Astrocyte (in vitro differentiated cells and primary cell): ENCODE measurements around the gene PTPRD. TPM values are rescaled to one million over a fixed set of nuclear protein-coding genes. Genes with fewer than 3 reads are reported as not detected.
"Not testable (repeated sequence)": the region's sequence is repeated elsewhere in the genome, so short reads cannot be mapped to it uniquely, and the experiment has no call there.

Experiments
- DNase-seq: peaks from one replicate; pipeline ENCODE4 v3.0.0-alpha.2; 2010; ENCODE audit warnings: low read depth
- FAIRE-seq: peaks from 2 replicates; lab custom pipeline; 2011; peaks lifted over from hg19 to GRCh38; lab: Jason Lieb, UNC
- H2AFZ ChIP-seq: 2 replicates; pipeline ENCODE4 v1.6.0; 2012; ENCODE audit warnings: low read depth, low read length, inconsistent platforms
- H3K27ac ChIP-seq: 2 replicates; pipeline ENCODE4 v1.5.1; 2011; ENCODE audit warnings: low read depth, low read length, inconsistent platforms
- H3K27me3 ChIP-seq: 2 replicates; pipeline ENCODE4 v1.6.0; 2011; ENCODE audit warnings: low read length, inconsistent platforms; ENCODE audit not compliant: insufficient read depth
- H3K36me3 ChIP-seq: 2 replicates; pipeline ENCODE4 v1.5.1; 2011; ENCODE audit warnings: low read length, inconsistent platforms; ENCODE audit not compliant: insufficient read depth
- H3K4me1 ChIP-seq: 2 replicates; pipeline ENCODE4 v1.5.1; 2011; ENCODE audit warnings: low read length, inconsistent platforms; ENCODE audit not compliant: insufficient read depth
- H3K4me2 ChIP-seq: 2 replicates; pipeline ENCODE4 v1.6.0; 2012; ENCODE audit warnings: low read length, inconsistent platforms
- H3K4me3 ChIP-seq: 2 replicates; pipeline ENCODE4 v1.5.1; 2011; ENCODE audit warnings: low read depth, mild to moderate bottlenecking, low read length, inconsistent platforms; ENCODE audit not compliant: insufficient read depth
- H3K79me2 ChIP-seq: 2 replicates; pipeline ENCODE4 v1.6.0; 2012; ENCODE audit warnings: mild to moderate bottlenecking, low read length, inconsistent platforms; ENCODE audit not compliant: insufficient read depth
- H3K9ac ChIP-seq: 2 replicates; pipeline ENCODE4 v1.6.0; 2012; ENCODE audit warnings: mild to moderate bottlenecking, low read length, inconsistent platforms
- H3K9me3 ChIP-seq: 2 replicates; pipeline ENCODE4 v1.5.1; 2012; ENCODE audit warnings: low read depth, mild to moderate bottlenecking, low read length, inconsistent platforms; ENCODE audit not compliant: insufficient read depth
- H4K20me1 ChIP-seq: 2 replicates; pipeline ENCODE4 v1.6.0; 2012; ENCODE audit warnings: low read length, inconsistent platforms; ENCODE audit not compliant: insufficient read depth
- H3K27ac Mint-ChIP-seq: one replicate; pipeline ENCODE4 v1.8.0; 2021; ENCODE audit warnings: mild to moderate bottlenecking, mixed read lengths; ENCODE audit not compliant: unreplicated experiment
- H3K27me3 Mint-ChIP-seq: one replicate; pipeline ENCODE4 v1.8.0; 2021; ENCODE audit warnings: low read depth, mixed read lengths; ENCODE audit not compliant: unreplicated experiment
- H3K36me3 Mint-ChIP-seq: one replicate; pipeline ENCODE4 v1.8.0; 2021; ENCODE audit warnings: low read depth, mixed read lengths; ENCODE audit not compliant: unreplicated experiment
- H3K4me1 Mint-ChIP-seq: one replicate; pipeline ENCODE4 v1.8.0; 2021; ENCODE audit warnings: low read depth, mixed read lengths; ENCODE audit not compliant: unreplicated experiment
- H3K4me3 Mint-ChIP-seq: one replicate; pipeline ENCODE4 v1.8.0; 2021; ENCODE audit warnings: mild to moderate bottlenecking, moderate library complexity, mixed read lengths; ENCODE audit not compliant: unreplicated experiment
- H3K9me3 Mint-ChIP-seq: one replicate; pipeline ENCODE4 v1.8.0; 2021; ENCODE audit warnings: mild to moderate bottlenecking, mixed read lengths; ENCODE audit not compliant: unreplicated experiment
- EZH2 ChIP-seq: IDR thresholded peaks from 2 replicates; pipeline ENCODE4 v1.6.1; 2012; ENCODE audit warnings: mild to moderate bottlenecking, low read length, inconsistent platforms; ENCODE audit not compliant: insufficient read depth
- total RNA-seq: library from RNA; stranded (reverse); gene quantifications from 2 replicates; pipeline ENCODE4 v1.2.1, GENCODE V29; 2021
- TF ChIP-seq, protein P1 (sequence below): IDR thresholded peaks from 2 replicates; pipeline ENCODE4 v1.5.1; 2011; ENCODE audit warnings: low read depth, mild to moderate bottlenecking, inconsistent platforms, low read length, moderate library complexity; ENCODE audit not compliant: insufficient read depth

Gene PTPRD
- total RNA-seq, 1 donor from 2014 or later, result 88.1 TPM

- Histone ChIP-seq H3K4me2 (no peak overlapping the region), H3K79me2 (no peaks in the 10 kb centered on the region), H3K27me3 (no peaks in the 10 kb centered on the region), H3K27ac (no peak overlapping the region), H3K9me3 (no peaks in the 10 kb centered on the region), H2AFZ (no peak overlapping the region), H3K4me3 (no peak overlapping the region), H3K9ac (no peak overlapping the region), H3K4me1 (no peaks in the 10 kb centered on the region), H4K20me1 (no peaks in the 10 kb centered on the region), H3K36me3 (no peaks in the 10 kb centered on the region)
- Mint-ChIP-seq H3K9me3 (no peaks in the 10 kb centered on the region), H3K4me1 (no peaks in the 10 kb centered on the region), H3K36me3 (no peaks in the 10 kb centered on the region), H3K27ac (no peak overlapping the region), H3K4me3 (no peak overlapping the region), H3K27me3 (no peaks in the 10 kb centered on the region)
- no peak for FAIRE-seq
- TF ChIP-seq, protein P1, sequence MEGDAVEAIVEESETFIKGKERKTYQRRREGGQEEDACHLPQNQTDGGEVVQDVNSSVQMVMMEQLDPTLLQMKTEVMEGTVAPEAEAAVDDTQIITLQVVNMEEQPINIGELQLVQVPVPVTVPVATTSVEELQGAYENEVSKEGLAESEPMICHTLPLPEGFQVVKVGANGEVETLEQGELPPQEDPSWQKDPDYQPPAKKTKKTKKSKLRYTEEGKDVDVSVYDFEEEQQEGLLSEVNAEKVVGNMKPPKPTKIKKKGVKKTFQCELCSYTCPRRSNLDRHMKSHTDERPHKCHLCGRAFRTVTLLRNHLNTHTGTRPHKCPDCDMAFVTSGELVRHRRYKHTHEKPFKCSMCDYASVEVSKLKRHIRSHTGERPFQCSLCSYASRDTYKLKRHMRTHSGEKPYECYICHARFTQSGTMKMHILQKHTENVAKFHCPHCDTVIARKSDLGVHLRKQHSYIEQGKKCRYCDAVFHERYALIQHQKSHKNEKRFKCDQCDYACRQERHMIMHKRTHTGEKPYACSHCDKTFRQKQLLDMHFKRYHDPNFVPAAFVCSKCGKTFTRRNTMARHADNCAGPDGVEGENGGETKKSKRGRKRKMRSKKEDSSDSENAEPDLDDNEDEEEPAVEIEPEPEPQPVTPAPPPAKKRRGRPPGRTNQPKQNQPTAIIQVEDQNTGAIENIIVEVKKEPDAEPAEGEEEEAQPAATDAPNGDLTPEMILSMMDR, result no peak
- TF ChIP-seq EZH2, result no peak
- no peak for DNase-seq
Measured at GRCh38 chr9:9469271-9469670, 1143.5 kb downstream of the PTPRD start.

DNA sequence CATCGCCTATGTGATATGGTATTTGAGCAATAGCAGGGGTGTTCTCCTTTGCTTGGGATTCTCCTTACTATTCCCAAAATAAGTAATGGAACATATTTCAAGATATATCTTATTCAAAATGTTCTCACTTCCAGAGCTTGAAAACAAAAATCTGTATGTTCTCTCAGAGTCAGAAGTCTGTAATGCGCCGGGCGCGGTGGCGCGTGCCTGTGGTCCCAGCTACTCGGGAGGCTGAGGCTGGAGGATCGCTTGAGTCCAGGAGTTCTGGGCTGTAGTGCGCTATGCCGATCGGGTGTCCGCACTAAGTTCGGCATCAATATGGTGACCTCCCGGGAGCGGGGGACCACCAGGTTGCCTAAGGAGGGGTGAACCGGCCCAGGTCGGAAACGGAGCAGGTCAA, 1170.9 kb downstream of the PTPRD start:
- not testable (repeated sequence) for H3K36me3 Mint-ChIP-seq, H3K27ac Mint-ChIP-seq, H3K4me3 Mint-ChIP-seq, H3K27ac ChIP-seq, H3K9me3 Mint-ChIP-seq, H3K4me1 ChIP-seq, H3K27me3 ChIP-seq, FAIRE-seq, H3K79me2 ChIP-seq, H3K9me3 ChIP-seq, H2AFZ ChIP-seq, H3K4me2 ChIP-seq, H3K9ac ChIP-seq, H3K27me3 Mint-ChIP-seq, H4K20me1 ChIP-seq, H3K36me3 ChIP-seq, H3K4me3 ChIP-seq, H3K4me1 Mint-ChIP-seq, DNase-seq

GRCh38 chr9:9437641-9438040, 1175.2 kb downstream of the PTPRD start:
- Histone ChIP-seq H4K20me1 (no peaks in the 10 kb centered on the region), H3K79me2 (no peaks in the 10 kb centered on the region), H3K27ac (no peak overlapping the region), H3K4me2 (no peak overlapping the region), H2AFZ (no peak overlapping the region), H3K9ac (no peak overlapping the region), H3K4me3 (no peak overlapping the region), H3K4me1 (no peaks in the 10 kb centered on the region), H3K36me3 (no peaks in the 10 kb centered on the region), H3K27me3 (no peaks in the 10 kb centered on the region), H3K9me3 (no peaks in the 10 kb centered on the region)
- DNase-seq, result no peak
- Mint-ChIP-seq H3K36me3 (no peaks in the 10 kb centered on the region), H3K9me3 (no peaks in the 10 kb centered on the region), H3K27ac (no peak overlapping the region), H3K4me3 (no peak overlapping the region), H3K27me3 (no peaks in the 10 kb centered on the region), H3K4me1 (peaks cover 2% of the 10 kb centered on the region)
- TF ChIP-seq, protein P1, result no peak
- no peak for TF ChIP-seq EZH2
- no peak for FAIRE-seq

- not testable (repeated sequence) for FAIRE-seq, H3K4me1 Mint-ChIP-seq, H4K20me1 ChIP-seq, H3K79me2 ChIP-seq, H3K27ac ChIP-seq, H3K9ac ChIP-seq, H3K9me3 Mint-ChIP-seq, H3K4me3 Mint-ChIP-seq, H3K36me3 ChIP-seq, H3K36me3 Mint-ChIP-seq, H3K4me3 ChIP-seq, H3K4me2 ChIP-seq, H3K27ac Mint-ChIP-seq, H3K4me1 ChIP-seq, H3K27me3 Mint-ChIP-seq, H3K9me3 ChIP-seq, H2AFZ ChIP-seq, H3K27me3 ChIP-seq, DNase-seq
Measured at GRCh38 chr9:9426454-9426853, 1186.3 kb downstream of the PTPRD start.
